Measurements from ENCODE around the gene FAM222B. TPM values are rescaled to one million over a fixed set of nuclear protein-coding genes. Genes with fewer than 3 reads are reported as not detected.
"Not testable (repeated sequence)": the region's sequence is repeated elsewhere in the genome, so short reads cannot be mapped to it uniquely, and the experiment has no call there.

Gene FAM222B
- total RNA-seq, 1 donor from 2014 or later = 14.2 TPM

DNA sequence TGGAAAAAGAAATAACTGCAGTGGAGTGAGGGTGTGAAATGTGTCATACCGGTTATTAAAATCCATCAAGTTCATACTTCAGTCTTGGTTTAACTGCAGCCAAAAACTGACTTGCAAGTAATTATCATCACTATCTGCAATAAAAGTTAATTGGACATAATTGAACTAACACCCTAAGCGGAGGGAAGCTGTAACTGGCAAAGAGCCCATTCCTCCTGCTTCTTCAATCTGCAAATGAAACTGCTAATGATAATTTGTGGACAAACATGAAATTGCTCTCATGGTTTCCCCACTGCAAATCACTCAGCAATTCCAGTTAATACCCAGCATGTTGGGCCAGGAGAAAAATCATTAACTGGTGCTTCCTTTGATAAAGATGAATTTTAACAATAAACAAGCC lies 46.5 kb downstream of the FAM222B start:
- Histone ChIP-seq H3K4me1 (no peaks in the 10 kb centered on the region), H3K27ac (no peak overlapping the region), H3K27me3 (no peaks in the 10 kb centered on the region), H3K4me3 (no peak overlapping the region), H3K36me3 (no peaks in the 10 kb centered on the region), H3K9me3 (no peaks in the 10 kb centered on the region)
- intact Hi-C loops (cut with DNase I) = no loop called here
- DNase-seq (ENCODE audit: extremely low spot score in 2 of 2) = no peak
- TF ChIP-seq POLR2AphosphoS5 (IDR thresholded peaks at IDR 0.05; ENCODE audit: insufficient read depth in 1 of 2, low read depth in 1 of 2) = no peak
- no peak for TF ChIP-seq POLR2A (IDR thresholded peaks at IDR 0.05)
- TF ChIP-seq, protein P1, sequence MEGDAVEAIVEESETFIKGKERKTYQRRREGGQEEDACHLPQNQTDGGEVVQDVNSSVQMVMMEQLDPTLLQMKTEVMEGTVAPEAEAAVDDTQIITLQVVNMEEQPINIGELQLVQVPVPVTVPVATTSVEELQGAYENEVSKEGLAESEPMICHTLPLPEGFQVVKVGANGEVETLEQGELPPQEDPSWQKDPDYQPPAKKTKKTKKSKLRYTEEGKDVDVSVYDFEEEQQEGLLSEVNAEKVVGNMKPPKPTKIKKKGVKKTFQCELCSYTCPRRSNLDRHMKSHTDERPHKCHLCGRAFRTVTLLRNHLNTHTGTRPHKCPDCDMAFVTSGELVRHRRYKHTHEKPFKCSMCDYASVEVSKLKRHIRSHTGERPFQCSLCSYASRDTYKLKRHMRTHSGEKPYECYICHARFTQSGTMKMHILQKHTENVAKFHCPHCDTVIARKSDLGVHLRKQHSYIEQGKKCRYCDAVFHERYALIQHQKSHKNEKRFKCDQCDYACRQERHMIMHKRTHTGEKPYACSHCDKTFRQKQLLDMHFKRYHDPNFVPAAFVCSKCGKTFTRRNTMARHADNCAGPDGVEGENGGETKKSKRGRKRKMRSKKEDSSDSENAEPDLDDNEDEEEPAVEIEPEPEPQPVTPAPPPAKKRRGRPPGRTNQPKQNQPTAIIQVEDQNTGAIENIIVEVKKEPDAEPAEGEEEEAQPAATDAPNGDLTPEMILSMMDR (IDR thresholded peaks at IDR 0.05) = no peak

DNA sequence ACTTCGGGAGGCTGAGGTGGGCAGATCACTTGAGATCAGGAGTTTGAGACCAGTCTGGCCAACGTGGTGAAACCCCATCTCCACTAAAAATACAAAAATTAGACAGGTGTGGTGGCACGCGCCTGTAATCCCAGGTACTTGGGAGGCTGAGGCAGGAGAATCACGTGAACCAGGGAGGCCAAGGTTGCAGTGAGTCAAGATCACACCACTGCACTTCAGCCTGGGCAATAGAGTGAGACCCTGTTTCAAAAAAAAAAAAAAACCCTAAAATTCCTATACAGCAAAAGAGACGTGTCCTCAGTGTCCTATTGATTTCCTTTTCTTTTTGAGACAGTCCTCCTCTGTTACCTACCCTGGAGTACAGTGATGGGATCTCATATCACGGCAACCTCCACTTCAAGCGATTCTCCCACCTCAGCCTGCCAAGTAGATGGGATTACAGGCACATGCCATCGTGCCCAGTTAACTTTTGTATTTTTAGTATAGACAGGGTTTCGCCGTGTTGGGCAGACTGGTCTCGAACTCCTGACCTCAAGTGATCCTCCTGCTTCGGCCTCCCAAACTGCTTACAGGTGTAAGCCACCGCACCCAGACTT lies 47.6 kb downstream of the FAM222B start:
- H3K9me3 ChIP-seq; H3K4me1 ChIP-seq; H3K36me3 ChIP-seq; DNase-seq (ENCODE audit: extremely low spot score in 2 of 2); H3K27ac ChIP-seq; H3K4me3 ChIP-seq; H3K27me3 ChIP-seq; intact Hi-C loops (cut with DNase I): not testable (repeated sequence)

DNA sequence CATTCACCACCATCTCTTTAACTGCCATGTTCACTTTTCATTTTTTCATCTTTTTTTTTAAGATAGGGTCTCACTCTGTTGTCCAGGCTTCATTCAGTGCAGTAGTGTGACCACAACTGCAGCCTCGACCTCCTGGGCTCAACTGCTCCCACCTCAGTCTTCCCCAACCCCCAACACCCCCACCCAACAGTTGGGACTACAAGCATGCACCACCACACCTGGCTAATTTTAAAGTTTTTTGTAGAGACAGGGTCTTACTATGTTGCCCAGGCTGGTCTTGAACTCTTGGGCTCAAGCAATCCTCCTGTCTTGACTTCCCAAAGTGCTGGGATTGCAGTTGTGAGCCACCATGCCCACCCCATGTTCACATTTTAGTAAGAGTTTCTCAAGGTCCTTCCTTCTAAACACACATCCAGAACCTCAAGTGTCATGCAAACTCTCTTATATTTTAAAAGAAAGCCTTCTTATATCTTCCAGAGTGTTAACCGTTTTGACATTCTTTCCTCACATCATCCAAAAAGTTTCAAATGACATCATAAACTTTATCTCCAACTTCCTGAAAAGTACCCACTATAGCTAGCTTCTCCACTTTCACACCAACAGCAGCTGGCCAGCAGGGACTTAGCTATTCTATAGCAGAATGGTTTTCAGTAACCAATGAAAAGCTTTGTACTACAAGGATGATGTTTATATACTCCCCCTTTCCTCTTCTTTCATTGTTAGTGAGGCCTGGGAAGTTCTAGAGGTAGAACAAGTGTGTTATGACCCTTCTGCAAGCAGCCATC lies 49.5 kb downstream of the FAM222B start:
- Histone ChIP-seq H3K9me3 (no peaks in the 10 kb centered on the region), H3K27ac (no peak overlapping the region), H3K27me3 (no peaks in the 10 kb centered on the region), H3K4me3 (no peak overlapping the region), H3K4me1 (no peaks in the 10 kb centered on the region), H3K36me3 (no peaks in the 10 kb centered on the region)
- intact Hi-C loops (cut with DNase I) = no loop called here
- DNase-seq (ENCODE audit: extremely low spot score in 2 of 2) = no peak
- TF ChIP-seq POLR2AphosphoS5 (IDR thresholded peaks at IDR 0.05; ENCODE audit: insufficient read depth in 1 of 2, low read depth in 1 of 2) (no peak), POLR2A (IDR thresholded peaks at IDR 0.05) (no peak)
- TF ChIP-seq, protein P1 (IDR thresholded peaks at IDR 0.05) = no peak

DNA sequence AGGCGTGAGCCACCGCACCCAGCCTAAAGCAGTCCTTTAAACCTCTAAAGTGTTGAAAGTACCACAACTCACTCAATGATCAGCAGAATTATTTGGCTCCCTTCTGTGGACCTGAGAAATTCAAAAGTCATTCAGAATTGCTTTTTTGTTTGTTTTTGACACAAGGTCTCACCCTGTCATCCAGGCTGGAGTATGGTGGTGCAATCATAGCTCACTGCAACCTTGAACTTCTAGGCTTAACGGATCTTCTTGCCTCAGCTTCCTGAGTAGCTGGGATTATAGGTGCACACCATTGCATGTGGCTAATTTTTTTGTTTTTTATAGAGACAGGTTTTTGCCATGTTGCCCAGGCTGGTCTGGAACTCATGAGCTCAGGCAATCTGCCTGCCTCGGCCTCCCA lies 54.5 kb downstream of the FAM222B start:
- Histone ChIP-seq H3K9me3 (no peaks in the 10 kb centered on the region), H3K4me1 (no peaks in the 10 kb centered on the region), H3K27ac (no peak overlapping the region), H3K4me3 (no peak overlapping the region), H3K36me3 (no peaks in the 10 kb centered on the region), H3K27me3 (no peaks in the 10 kb centered on the region)
- DNase-seq (ENCODE audit: extremely low spot score in 2 of 2) = no peak
- TF ChIP-seq, protein P1 (IDR thresholded peaks at IDR 0.05) = no peak
- TF ChIP-seq POLR2A (IDR thresholded peaks at IDR 0.05) (no peak), POLR2AphosphoS5 (IDR thresholded peaks at IDR 0.05; ENCODE audit: insufficient read depth in 1 of 2, low read depth in 1 of 2) (no peak)
- intact Hi-C loops (cut with DNase I) = no loop called here

DNA sequence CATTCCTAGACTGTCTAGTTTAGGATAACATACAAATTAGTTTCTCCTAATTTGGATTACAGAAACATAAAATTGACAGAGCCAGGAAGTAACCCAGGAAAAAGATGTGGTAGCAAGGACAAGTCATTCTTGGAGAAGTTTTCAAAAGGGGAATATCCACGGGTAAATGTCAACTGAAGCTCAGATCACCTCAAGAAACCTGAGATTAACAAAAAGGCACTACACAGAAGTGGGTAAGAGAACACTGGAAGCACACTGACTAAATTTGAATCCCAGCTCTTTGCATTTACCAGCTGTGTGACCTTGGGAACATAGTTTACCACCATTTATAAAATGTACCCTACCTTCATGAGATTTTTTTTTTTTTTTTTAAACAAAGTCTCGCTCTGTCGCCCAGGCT lies 59.4 kb downstream of the FAM222B start:
- Histone ChIP-seq H3K4me1 (no peaks in the 10 kb centered on the region), H3K36me3 (no peaks in the 10 kb centered on the region), H3K9me3 (no peaks in the 10 kb centered on the region), H3K27ac (no peak overlapping the region), H3K4me3 (no peak overlapping the region), H3K27me3 (no peaks in the 10 kb centered on the region)
- intact Hi-C loops (cut with DNase I) = no loop called here
- TF ChIP-seq, protein P1 (IDR thresholded peaks at IDR 0.05) = no peak
- TF ChIP-seq POLR2AphosphoS5 (IDR thresholded peaks at IDR 0.05; ENCODE audit: insufficient read depth in 1 of 2, low read depth in 1 of 2) (no peak), POLR2A (IDR thresholded peaks at IDR 0.05) (no peak)
- DNase-seq (ENCODE audit: extremely low spot score in 2 of 2) = no peak

DNA sequence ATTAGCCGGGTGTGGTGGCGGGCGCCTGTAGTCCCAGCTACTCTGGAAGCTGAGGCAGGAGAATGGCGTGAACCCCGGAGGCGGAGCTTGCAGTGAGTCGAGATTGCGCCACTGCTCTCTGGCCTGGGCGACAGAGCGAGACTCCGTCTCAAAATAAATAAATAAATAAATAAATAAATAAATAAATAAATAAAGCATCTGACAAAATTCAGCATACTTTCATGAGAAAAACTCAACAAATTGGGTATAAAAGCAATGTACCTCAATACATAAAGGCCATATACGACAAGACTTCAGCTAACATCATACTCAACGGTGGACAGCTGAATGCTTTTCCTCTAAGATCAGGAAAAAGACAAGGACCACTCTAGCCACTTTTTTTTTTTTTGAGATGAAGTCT lies 63.0 kb downstream of the FAM222B start:
- H3K4me3 ChIP-seq; DNase-seq (ENCODE audit: extremely low spot score in 2 of 2); H3K27me3 ChIP-seq; H3K27ac ChIP-seq; H3K4me1 ChIP-seq; H3K9me3 ChIP-seq; intact Hi-C loops (cut with DNase I); H3K36me3 ChIP-seq: not testable (repeated sequence)
